ENCODE results near the gene APP. TPM values are rescaled to one million over a fixed set of nuclear protein-coding genes. Genes with fewer than 3 reads are reported as not detected.

Gene APP
- total RNA-seq, 1 donor from 2014 or later, result 321 TPM

GRCh38 chr21:25842925-25843324 lies 327.6 kb downstream of the APP start:
- no peak for ATAC-seq
- intact Hi-C loops (cut with DNase I), result no loop called here
- DNase-seq (ENCODE audit: missing footprints), result no peak

DNA sequence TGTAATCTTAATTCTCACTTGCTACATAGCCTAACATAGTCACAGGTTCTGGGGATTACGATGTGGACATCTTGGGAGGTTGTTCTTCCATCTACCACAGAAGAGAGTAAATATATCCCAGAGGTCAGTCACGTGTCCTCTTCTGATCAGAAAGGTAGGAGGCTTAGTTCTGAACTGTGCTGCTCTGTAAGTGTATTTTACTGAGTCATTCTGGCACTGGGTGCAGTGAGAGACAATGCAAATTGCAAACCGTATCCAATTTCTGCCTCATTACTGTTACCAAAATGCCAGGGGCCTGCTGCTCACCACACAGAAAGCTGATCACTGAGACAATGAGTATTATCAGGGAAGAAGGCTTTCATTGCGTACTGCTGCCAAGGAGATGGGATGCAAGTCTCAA lies 331.8 kb downstream of the APP start:
- ATAC-seq, result no peak

DNA sequence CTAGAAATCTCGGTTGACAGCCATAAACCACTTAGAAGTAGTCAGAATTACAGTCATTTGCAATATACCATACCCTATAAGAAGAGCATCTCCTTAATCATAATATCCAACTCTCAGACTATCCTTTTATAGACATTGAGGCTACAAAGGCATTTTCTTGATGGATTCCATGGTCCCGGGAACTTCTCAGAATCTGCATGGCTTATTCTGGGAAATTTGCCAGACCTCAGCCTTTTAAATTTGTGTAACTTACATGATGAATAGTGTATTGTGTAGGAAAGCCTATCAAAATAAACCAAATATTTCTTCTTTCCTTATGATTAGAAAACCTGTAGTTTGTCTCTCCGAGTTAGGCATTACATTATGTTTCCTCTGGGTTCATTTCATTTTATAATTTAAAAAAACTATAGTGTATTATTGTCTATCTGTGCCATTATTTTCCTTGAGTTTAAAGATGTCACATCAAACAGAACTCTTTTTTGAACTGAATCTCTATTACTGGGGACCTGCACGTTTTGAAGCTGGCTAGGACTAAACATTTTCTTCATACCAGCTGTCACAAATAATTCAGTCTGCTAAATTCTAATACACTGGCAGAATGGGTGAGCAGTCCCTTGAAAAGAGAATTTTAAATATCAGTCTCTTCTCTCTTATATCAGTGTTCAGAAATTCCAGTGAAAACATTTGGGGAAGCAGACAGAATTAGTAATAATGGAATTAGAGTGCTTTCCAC lies 332.9 kb downstream of the APP start:
- intact Hi-C loops (cut with DNase I), result no loop called here
- ATAC-seq (no peak), DNase-seq (ENCODE audit: missing footprints) (no peak)

More for the DNA sequence above, 331.8 kb downstream of the APP start:
- intact Hi-C loops (cut with DNase I), result no loop called here
- no peak for DNase-seq (ENCODE audit: missing footprints)

- no peak for DNase-seq (ENCODE audit: missing footprints)
- ATAC-seq, result no peak
- intact Hi-C loops (cut with DNase I), result no loop called here
Measured at GRCh38 chr21:25836396-25836795, 334.2 kb downstream of the APP start.

DNA sequence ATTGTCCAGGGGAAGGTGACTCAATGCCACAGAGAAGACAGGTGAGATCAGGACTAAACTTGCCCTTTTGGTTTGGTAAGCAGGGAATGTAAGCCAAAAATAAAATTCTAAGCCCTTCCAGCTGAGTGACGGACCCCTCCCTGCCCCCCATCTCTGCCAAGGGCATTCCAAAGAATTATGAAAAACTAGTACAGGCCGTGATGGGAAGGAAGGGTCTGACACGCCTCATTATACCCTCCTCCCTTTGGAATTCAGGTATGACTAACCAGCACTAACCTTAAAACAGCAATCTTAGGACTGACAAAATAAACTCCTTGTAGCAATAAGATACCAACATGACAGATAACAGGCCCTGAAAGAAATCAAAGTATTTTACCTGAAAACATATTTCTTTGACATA lies 336.2 kb downstream of the APP start:
- ATAC-seq (no peak), DNase-seq (ENCODE audit: missing footprints) (no peak)
- intact Hi-C loops (cut with DNase I), result no loop called here

GRCh38 chr21:25831300-25831960 lies 339.1 kb downstream of the APP start:
- DNase-seq (ENCODE audit: missing footprints), result no peak
- ATAC-seq, result no peak
- intact Hi-C loops (cut with DNase I), result no loop called here

Measured in Right ventricle myocardium inferior (tissue), 1 donor.